GM21528 (cell line): Measurements from ENCODE around the gene LRRC45.

Experiments
- ATAC-seq: cut with Tn5 transposase; IDR thresholded peaks from one replicate; pipeline ENCODE4 v1.9.1; 2021; ENCODE audit warnings: mild to moderate bottlenecking, moderate library complexity; ENCODE audit not compliant: unreplicated experiment, low FRiP score

The LRRC45 gene

GRCh38 chr17:82080048-82080788 is 57.1 kb downstream of the LRRC45 start:
- no peak for ATAC-seq
